Measurements from ENCODE around the gene C22orf23.

The C22orf23 gene

DNA sequence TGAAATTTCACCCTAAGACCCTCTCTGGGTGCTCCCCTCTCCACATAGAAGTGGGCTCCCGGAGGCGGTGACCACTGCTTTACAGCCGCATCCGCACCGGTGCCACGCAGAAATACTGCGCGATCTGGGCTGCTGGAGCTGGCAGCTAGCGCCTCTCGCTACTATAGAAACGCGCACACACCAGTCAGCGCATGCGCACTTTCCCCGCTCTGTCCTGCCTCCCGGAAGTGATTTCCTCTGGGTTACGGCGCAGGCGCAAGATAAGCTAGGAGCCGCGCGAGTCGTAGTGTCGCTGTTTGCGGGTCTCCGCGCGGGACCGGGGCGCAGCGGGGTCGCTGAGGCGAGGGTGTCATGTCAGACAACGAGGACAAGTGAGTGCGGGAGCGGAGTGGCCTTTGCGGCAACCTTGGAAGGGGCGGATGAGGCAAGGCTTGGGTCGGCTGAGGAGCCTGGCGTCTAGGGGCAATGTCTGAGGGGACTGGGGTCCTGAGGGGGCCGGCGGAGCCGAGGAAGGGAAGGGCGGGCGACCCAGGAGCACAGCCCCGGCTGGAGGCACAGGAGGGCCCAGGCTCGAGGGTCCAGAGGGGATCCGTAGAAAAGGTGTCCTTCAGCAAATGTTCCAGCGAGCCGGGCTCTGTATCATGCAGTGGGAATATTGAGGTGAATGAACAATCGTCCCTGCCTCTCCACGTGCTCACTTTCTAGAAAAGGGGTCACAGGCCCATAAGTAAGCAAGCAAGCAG, at the start of gene C22orf23, which contains the start of gene POLR2F:
Gene C22orf23 (minus strand): TSS at position 165 of the 743 bp plus-strand sequence. CDS start 452 bp downstream, outside the sequence.
Gene POLR2F (plus strand): TSS at position 263 of the 743 bp plus-strand sequence. CDS start 89 bp downstream, at position 352.
- peak; percentile 97 for DNase-seq

DNA sequence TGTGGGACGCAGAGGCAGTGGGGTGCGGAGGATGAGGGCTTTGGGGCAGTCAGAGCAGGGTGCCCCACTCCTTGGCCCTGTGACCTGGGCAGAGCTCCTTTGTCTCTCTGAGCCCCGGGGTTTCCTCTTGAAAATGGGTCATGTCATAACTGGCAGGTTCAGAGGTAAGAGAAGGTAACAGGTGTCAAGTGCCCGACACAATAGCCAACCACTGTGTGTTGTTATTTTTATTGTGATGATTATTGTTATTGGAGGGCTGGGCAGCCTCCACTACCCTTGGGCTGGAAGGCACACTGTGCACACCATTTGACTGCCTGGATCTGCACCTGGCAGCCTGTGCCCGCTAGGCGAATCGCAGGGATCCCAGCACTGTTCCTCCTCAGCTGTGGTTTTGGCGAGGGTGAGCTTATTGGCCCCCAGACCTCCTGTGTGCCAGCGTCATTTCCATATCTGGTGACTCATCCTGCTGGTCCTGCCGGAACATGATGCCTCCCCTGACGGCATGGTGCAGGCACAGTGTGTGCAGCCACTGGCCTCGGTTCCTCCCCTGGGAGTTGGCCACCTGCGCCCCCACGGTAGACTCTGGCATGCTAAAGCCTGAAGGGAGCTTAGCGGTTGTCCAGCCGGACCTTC, 46.4 kb upstream of the C22orf23 start:
- no peak for DNase-seq

DNA sequence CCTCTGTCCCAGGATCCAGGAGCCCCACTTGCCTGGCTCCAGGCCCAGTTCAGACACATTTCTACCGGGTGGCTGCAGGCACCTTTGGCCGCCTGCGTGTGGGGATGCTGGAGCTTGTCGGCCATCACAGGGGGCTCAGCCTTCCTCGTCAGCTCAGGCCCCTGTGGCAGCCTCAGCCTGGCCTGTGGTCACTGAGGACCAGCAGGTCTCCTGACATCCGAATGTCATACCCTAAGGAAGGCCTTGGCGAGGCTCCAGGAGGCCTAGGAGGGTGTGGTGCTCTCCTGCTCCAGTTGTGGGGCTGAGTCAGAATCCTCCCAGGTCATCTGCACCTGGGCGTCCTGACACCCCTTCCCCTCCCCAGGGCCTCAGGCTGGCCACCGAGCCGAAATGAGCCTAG, 45.8 kb upstream of the C22orf23 start:
- DNase-seq = no peak

DNA sequence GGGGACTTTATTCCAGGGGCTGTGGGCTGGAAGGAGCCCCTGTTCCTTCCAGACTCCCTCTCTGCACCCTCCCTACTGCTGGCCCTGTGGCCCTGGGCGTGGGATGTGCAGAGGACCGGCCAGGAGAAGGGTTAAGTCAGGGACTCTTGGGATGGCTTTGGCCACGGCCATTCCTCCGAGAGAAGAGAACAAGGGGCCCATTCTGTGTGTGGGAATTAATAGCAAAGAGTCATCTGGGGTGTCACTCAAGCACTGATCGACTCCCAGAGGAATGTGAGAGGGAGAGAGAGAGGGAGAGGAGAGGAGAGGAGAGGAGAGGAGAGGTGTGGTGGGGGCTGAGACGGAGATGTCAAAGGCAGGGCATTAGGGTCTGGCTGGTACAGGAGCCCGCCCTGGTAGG, 45.1 kb upstream of the C22orf23 start:
- no peak for DNase-seq

DNA sequence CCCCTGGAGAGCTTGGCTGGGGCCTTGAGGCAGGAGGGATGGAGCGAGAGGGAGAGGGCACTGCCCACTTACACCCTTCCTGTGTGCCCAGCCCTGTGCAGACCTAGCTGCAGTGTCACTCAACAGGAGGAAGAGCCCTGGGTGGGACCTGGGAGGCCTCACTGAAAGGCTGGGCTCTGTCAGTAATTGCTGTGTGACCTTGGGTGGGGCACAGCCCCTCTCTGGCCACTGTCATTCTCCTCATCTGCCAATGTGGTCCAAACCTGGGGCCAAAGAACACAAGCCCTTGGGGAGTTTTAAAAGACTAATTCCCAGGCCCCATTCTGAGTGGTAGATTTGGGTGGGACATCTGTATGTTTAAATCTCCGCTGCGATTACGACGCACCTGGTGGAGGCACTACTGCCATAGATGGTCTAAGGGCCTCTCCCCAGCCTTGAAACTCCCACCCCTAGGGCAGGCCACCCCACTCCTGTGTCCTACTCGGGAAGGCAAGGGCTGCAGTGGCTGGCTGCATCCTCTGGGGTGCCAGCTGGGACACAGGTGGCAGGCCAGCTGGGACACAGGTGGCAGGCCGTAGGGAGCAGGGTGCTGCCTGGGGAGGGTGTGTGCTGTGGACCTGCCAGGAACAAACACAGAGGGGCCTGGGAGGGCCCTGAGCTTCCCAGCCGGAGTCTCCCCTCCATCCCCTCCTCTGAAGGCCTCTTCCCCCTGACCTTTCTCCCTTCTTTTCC, 43.3 kb upstream of the C22orf23 start:
- no peak for DNase-seq

DNA sequence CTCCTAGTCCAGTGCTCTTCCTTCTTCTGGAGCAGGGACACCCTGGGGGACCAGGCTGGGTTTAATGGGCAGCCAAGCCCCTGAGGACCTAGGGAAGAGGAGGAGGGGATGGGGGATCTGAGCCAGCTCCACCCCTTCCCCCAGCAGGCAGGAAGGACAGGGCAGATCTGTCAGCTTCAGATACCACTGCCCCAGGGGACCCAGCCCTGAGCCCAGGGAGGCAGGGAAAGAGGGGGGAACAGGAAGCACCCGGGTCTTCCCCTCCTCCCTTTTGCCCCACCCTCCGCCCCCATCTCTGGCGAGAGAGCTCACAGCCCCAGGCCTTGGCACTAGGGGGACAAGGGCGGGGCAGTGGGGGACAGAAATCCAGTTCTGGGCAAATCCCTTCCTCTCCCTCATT, 42.7 kb upstream of the C22orf23 start:
- peak; percentile 15 for DNase-seq

DNA sequence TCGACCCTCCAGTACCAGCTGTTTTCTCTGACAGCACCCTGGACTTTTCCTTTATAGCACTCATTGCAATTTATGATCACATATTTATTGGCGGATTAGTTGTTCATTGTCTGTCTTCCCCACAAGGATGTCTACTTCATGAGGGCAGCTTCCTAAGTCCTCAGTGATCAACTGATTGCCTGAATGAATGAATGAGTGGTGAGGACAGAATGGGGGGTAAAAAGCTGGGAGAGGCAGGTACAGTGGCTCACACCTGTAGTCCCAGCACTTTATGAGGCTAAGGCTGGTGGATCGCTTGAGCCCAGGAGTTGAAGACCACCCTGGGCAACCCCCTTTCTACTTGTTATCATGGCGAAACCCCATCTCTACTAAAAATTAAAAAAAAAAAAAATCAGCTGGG, 42.1 kb upstream of the C22orf23 start:
- DNase-seq = no peak

DNA sequence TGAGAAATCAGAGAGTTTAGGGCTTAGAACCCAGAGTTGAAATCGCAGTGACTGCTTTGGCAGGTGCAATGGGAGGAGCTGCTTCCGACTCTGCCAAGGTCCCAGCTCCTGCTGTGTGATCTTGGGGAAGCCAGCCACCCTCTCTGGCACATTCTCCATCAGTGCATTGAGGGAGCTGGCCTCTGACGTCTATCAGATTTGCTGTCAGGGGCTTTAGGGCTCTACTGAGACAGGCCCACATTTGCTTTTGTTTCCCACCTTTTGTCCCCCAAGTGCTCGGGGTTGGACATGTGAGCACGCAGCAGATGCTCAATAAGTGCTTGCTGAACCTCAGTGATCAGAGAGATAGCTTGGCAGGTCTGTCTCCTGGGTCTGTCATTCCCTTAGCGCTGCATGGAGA, 41.6 kb upstream of the C22orf23 start:
- DNase-seq = no peak

DNA sequence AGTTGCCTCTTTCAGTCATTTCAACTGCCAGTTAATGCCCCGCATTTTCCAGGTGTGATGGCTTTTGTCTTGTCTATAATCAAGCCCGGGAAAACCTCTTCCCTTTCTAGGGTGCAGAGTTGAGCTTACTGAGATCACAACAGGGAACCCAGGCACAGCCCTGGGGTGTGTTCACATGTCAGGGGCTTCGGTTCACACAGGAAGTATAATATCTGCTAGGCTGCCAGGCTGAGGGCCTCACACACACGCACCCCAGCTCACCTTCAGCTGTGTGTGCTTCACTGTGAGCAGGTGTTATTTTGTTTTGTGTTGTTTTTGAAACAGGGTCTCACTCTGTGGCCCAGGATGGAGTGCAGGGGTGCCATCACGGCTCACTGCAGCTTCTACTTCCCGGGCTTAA, 40.6 kb upstream of the C22orf23 start:
- peak; percentile 49 for DNase-seq

DNA sequence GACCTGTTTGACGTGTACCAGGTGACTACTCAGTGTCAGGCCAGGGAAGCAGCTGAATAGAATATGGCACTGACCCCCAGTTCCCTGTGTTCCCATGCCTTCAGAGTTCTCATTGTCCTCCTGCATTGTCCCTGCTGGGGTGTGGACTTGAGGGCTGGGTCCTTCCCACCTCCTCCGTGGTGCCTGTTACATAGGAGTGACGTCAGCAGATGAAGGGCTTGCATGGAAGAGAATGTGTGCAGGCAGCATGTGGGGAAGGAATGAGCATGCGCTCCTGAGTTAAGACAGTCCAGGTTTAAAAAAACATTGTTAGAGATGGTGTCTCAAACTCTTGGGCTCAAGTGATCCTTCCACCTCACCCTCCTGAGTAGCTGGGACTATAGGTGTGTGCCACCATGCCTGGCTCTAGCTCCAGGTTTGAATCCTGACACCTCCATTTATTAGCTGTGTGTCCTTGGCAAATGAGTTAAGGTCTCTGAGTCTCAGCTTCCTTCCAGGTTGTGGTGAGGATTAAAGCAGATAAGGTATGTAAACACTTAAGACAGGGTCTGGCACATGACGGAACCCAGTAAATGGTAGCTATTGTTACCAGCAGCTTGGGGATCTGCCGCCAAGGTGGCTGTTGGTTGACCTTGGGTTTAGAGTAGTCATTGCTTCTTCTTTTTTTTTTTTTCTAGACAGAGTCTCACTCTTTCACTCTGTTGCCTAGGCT, 38.5 kb upstream of the C22orf23 start:
- DNase-seq = no peak

DNA sequence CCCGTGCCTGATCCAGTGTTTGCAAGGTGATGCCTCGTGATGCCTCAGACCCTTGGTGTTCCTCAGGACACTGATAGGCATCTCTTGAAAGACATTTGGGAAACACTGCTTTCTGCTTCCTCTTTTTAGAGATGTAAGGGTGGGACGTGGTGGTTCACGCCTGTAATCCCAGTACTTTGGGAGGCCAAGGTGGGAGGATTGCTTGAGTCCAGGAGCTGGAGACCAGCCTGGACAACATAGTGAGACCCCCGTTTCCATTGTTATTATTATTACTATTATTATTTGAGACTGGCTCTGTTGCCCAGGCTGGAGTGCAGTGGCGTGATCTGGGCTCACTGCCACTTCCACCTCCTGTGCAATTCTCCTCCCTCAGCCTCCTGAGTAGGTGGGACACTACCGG, 37.5 kb upstream of the C22orf23 start:
- DNase-seq = no peak

DNA sequence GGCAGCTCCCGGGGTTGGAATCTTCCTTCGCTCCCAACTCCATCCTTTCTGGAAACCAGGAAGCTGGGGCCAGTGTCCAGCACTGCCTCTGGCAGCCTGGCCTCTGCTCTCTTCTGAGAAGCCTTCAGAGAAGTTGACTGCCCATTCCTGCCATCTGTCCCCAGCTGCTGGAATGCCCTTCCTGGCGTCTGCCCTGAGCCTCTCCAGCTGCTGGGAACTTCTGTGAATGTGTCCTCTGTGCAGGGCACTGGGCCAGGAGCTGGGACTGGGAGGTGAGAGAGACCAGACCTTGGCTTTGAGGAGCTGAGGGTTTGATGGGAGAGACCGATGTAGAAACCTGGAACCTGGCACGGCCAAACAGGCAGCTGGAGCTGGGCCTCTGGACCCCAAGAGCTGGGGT, 36.9 kb upstream of the C22orf23 start:
- no peak for DNase-seq

DNA sequence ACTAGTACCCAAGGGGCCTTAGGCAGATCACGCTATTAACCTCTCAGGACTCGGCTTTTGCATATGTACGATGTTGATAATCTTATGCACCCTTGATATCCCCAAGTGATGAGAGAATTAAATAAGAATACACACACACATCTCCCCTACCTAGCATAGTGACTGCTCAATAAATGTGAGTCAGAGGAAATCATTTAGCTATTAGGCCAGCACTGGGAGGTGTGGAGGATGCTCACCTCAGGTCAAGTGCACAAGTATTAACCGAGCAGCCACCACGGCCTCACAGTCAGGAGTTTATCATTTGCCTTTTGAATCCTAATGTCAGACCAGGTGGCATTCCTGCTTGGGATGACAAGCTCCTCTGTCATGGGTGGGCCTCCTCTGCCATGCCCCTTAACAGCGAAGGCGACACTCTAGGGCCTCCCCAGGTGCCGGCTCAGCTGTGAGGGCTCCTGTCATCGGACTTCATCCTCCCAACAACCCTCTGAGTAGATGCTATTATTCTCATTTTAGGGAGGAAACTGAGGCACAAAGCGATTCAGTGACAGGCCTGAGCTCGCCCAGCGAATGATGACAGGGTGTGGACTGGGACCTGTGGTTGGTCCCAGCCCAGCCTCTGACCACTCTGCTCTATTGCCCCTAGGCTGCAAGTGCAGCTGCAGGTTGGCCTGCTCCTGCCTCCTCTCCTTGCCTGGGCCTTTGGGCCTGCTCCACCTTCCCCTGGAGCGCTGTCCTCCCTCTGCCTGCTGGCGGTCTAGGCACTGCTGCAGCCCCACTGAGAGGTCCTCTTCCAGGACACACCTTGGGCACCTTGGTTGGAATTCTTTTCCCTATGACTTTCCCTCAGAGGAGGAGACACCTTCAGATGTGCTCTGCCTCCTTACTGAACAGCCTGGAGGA, 36.0 kb upstream of the C22orf23 start:
- DNase-seq = no peak

DNA sequence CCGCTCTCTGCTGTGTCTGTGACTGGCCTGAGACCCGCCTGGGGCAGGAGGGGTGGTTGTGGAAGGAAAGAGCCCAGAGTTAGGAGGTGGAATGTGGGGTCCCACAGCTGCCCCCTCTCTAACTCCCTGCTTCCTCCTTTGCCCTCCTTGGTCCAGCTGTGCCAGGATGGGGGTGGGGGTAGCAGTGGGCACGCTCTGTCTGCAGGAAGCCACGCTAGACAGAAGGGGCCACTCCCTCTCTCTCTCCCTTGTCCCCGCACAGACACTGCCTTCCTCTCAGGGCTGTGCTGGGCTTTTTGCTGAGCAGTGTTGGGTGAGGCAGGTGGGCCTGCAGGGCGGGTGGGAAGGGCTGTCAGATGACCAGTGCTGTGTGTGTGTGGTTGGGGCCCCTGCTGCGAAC, 33.0 kb upstream of the C22orf23 start:
- no peak for DNase-seq

DNA sequence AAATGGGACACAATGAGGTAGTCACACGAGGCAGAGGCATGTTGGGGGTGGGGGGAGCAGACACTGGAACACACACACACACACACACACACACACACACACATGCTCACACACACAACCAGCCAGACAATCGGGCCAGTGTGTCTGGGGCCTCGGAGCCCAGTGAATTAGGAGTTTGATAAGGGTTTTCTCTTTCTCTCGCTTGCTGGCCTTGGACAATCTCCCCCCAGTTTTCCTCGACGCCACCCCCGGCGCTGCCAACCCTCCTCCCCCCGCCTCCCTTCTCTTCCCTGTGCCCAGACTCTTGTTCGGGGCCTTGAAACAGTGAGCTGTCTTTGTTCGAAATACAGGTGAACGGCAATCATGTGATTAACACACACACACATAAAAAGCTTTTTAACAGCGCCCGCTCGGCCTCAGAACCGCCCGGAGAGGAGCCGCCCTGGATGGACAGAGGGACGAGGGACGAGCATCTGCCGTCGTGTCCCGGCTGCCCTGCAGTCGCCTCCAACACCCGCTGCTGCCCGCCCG, 32.4 kb upstream of the C22orf23 start:
- no peak for DNase-seq

DNA sequence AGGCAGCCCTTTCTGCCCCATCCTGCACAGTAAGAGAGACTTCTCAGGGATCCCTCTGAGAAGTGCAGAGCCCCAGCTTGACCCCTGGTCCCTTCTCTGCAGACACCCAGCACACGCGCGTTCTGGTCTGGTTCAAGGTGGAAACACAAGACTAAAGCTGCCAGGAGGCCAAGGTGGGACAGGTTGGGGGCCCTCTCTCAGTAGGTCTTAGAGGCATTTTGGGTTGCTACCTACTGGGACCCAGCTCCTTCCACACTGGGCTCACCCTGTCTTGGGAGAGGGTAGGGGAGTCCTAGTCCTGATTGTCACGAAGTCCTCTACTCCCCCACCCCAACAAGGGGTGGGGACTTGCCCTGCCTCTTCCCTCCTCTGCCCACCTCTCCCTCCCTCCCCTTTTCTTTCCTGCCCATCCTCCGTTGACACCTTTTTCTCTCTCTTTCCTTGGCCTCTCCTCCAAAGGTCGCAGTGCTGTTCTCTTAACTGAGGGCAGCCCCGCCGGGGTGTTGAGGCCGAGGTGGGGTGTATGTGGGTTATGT, 31.7 kb upstream of the C22orf23 start:
- DNase-seq = no peak

DNA sequence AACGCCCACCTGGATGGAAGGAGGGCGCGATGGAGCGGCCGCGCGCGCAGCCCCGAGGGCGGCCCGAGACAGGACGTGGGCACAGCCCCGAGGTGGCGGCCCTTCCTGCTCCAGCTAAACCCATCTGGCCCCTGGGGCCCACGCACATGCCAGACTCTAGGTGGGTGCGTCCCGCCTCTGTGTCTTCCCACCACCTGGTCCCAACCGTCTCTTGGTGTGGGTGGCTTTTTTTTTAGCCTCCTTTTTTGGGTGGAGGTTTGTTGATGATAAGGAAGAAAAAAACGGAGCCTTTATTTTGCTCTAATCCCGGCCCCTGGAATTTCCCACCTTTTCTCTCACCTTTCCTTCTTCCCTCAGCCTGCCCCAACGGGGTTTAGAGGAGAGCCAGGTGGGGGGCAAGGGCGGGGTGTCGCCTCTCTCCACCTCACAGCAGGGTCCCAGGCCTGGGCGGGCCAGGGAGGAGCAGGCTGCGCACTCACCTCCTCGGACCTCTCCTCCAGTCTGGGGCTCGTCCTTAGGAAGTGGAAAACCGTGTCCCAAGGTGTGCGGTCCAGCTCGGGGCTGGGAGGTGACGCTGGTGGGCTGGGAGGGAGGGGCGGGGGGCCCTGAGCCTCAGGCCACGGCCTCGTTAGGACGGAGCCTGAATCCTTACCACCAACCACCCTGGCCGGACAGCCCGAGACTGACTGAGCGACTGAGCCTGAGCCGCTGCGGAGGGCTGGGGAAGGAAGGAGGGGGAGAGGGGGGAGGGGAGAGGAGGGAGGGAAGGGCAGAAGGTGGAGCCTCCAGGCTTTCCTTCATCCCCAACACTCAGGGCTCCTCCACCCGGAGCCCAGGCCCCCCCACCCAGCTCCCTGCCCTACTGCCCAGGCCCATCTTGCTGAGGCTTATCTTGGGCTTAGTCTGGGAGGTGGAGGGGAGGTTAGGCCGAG, 30.7 kb upstream of the C22orf23 start, which contains the start of gene SOX10:
Gene SOX10 (minus strand): TSS at position 696 of the 932 bp plus-strand sequence. CDS start 771 bp downstream, outside the sequence.
- no peak for DNase-seq

DNA sequence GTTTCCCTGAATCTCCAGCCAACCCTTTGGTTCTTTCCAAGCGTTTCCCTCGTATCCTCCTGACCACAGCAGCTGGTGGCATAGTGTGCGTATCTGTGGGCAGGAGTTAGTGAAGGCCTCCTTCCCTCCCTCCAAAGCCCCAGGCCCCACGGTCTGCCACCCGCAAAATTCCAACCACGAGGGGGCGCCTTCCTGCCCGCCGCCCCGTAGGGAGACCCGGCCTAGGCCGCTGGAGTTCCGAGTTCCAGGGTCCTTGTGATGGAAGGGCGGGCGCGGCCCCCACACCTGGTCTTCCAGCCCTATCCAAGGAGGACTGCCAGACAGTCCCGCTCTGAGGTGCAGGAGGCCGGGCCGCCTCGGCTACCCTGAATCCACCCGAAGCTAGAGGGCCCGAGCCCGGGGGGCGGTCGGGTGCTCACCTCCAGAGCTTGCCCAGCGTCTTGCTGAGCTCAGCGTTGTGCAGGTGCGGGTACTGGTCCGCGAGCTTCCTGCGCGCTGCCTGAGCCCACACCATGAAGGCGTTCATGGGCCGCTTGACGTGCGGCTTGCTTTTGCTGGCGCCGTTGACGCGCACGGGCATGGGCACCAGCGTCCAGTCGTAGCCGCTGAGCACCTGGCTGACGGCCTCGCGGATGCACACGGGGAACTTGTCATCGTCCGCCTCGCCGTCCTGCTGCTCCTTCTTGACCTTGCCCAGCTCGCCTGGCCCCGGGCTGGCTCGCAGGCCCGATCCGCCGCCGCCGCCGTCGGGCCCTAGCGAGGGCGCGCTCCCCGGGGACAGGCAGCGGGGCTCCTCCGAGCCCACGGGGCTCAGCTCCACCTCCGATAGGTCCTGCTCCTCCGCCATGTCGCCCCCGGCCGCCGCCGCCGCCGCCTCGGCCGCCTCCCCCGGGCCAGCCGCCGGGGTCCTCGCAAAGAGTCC, 29.8 kb upstream of the C22orf23 start:
- no peak for DNase-seq

DNA sequence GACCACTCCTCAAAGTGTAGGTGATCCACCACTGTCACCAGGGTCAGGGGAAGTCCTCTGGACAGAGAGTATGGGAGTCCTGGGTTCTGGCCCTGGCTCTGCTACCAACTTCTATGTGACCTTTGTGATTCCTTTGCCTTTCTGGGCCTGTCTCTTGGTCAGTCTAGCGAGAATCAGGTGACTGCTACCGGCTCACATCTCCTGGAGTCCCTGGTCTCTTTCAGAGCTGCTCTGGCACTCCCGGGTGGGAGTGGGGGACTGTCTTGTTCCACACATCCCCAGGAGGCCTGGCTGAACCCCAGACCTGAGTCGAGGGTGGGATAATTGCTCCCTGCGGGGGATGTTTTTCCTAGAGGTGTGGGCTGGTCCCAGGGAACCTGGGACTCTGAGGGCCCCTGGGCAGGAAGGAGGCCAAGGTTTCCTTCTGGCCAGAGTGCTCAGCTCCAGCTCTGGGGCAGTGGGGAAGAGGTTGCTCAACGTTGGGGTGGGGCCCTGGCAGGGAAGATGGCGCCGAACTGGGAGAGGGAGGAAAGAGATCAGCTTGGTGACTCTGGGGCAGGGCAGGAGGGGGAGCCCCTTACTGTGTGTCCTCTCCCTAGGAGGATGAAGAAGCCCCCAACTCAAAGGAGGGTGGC, 28.9 kb upstream of the C22orf23 start:
- DNase-seq = no peak
